ENCODE results near the gene MGRN1. TPM values are rescaled to one million over a fixed set of nuclear protein-coding genes. Genes with fewer than 3 reads are reported as not detected.

MGRN1 gene
- total and polyA plus RNA-seq, 2 donors (not counting 1 experiment from before 2014, with no cell fraction given), result 22.7 to 89.2 TPM

- peaks cover 10% of the 10 kb centered on the region for H3K27me3 Mint-ChIP-seq
- H3K79me2 ChIP-seq (ENCODE audit: control insufficient read depth, insufficient read depth, low read length), result no peaks in the 10 kb centered on the region
- no peak for TF ChIP-seq EZH2 (IDR thresholded peaks at IDR 0.05; ENCODE audit: borderline replicate concordance, insufficient read depth, low read depth, low read length, poor library complexity, severe bottlenecking)
- no peak for TF ChIP-seq CTCF (IDR thresholded peaks at IDR 0.05)
- peaks cover 0 to 13% (median 0%) of the 10 kb centered on the region in 4 experiments for H3K27me3 ChIP-seq (replicated peaks in 1 of 4; ENCODE audit: control extremely low read depth in 1 of 4, control insufficient read depth in 3 of 4, insufficient read depth in 4 of 4, low read length in 3 of 4)
- ChIA-PET CTCF (interaction anchor here (6.2 kb wide), 1 partner anchor 77 kb away, joined by 66 read pairs; no protein-coding TSS in a partner anchor), POLR2A (no interaction called here)
- no peak overlapping the region for H3K27ac Mint-ChIP-seq
- DNase-seq (no peak), ATAC-seq (ENCODE audit: low read depth) (no peak)
- intact Hi-C loops (cut with micrococcal nuclease), result no loop called here
- H3K4me1 Mint-ChIP-seq, result no peaks in the 10 kb centered on the region
- no peaks in the 10 kb centered on the region for H4K20me1 ChIP-seq (ENCODE audit: control insufficient read depth, insufficient read depth, low read length, poor library complexity, severe bottlenecking)
- no peak overlapping the region for H3K9ac ChIP-seq (ENCODE audit: low read length)
- 83% methylated on average over 3 of the region's 4 CpGs for WGBS (ENCODE audit: insufficient coverage)
- no peaks in the 10 kb centered on the region for H3K9me3 Mint-ChIP-seq (ENCODE audit: insufficient read depth)
- H3K36me3 ChIP-seq (replicated peaks in 1 of 2; ENCODE audit: control extremely low read depth in 1 of 2, control insufficient read depth in 1 of 2, extremely low read depth in 1 of 2, insufficient read depth in 2 of 2, low read length in 1 of 2), result no peaks in the 10 kb centered on the region
- peaks cover 0 to 6% of the 10 kb centered on the region in 2 donors for H3K4me1 ChIP-seq (ENCODE audit: control insufficient read depth in 2 of 2, insufficient read depth in 2 of 2, low read length in 2 of 2)
- no peak overlapping the region for H3K4me2 ChIP-seq (replicated peaks; ENCODE audit: low read depth, low read length, poor library complexity, severe bottlenecking)
- no peak overlapping the region for H3K27ac ChIP-seq (ENCODE audit: low read length in 2 of 2)
- H3K4me3 Mint-ChIP-seq, result no peak overlapping the region
- H3K4me3 ChIP-seq (ENCODE audit: control extremely low read depth in 1 of 5, extremely low read depth in 1 of 5, insufficient read depth in 1 of 5, low read depth in 2 of 5, low read length in 4 of 5), result no peak overlapping the region
- no peak overlapping the region for H2AFZ ChIP-seq (ENCODE audit: insufficient read depth, low read depth, low read length, poor library complexity, severe bottlenecking)
- peaks cover 0 to 7% (median 0%) of the 10 kb centered on the region in 3 donors for H3K9me3 ChIP-seq (ENCODE audit: control extremely low read depth in 1 of 3, control insufficient read depth in 2 of 3, insufficient read depth in 1 of 3, low read length in 2 of 3)
Measured at GRCh38 chr16:4583906-4584305, 40.7 kb upstream of the MGRN1 start.

- Histone ChIP-seq H3K4me1 (ENCODE audit: control insufficient read depth in 2 of 2, insufficient read depth in 2 of 2, low read length in 2 of 2) (peaks cover 0 to 6% of the 10 kb centered on the region in 2 donors), H4K20me1 (ENCODE audit: control insufficient read depth, insufficient read depth, low read length, poor library complexity, severe bottlenecking) (no peaks in the 10 kb centered on the region), H3K4me3 (ENCODE audit: control extremely low read depth in 1 of 5, extremely low read depth in 1 of 5, insufficient read depth in 1 of 5, low read depth in 2 of 5, low read length in 4 of 5) (no peak overlapping the region), H3K27ac (ENCODE audit: low read length in 2 of 2) (no peak overlapping the region), H3K79me2 (ENCODE audit: control insufficient read depth, insufficient read depth, low read length) (no peaks in the 10 kb centered on the region), H3K36me3 (replicated peaks in 1 of 2; ENCODE audit: control extremely low read depth in 1 of 2, control insufficient read depth in 1 of 2, extremely low read depth in 1 of 2, insufficient read depth in 2 of 2, low read length in 1 of 2) (no peaks in the 10 kb centered on the region), H3K27me3 (replicated peaks in 1 of 4; ENCODE audit: control extremely low read depth in 1 of 4, control insufficient read depth in 3 of 4, insufficient read depth in 4 of 4, low read length in 3 of 4) (peaks cover 0 to 13% (median 0%) of the 10 kb centered on the region in 4 experiments), H3K9me3 (ENCODE audit: control extremely low read depth in 1 of 3, control insufficient read depth in 2 of 3, insufficient read depth in 1 of 3, low read length in 2 of 3) (peaks cover 0 to 7% (median 0%) of the 10 kb centered on the region in 3 donors), H3K9ac (ENCODE audit: low read length) (no peak overlapping the region), H2AFZ (ENCODE audit: insufficient read depth, low read depth, low read length, poor library complexity, severe bottlenecking) (no peak overlapping the region), H3K4me2 (replicated peaks; ENCODE audit: low read depth, low read length, poor library complexity, severe bottlenecking) (no peak overlapping the region)
- intact Hi-C loops (cut with micrococcal nuclease), result no loop called here
- Mint-ChIP-seq H3K4me1 (no peaks in the 10 kb centered on the region), H3K4me3 (no peak overlapping the region), H3K9me3 (ENCODE audit: insufficient read depth) (no peaks in the 10 kb centered on the region), H3K27ac (no peak overlapping the region), H3K27me3 (peaks cover 11% of the 10 kb centered on the region)
- TF ChIP-seq CTCF (IDR thresholded peaks at IDR 0.05) (no peak), EZH2 (IDR thresholded peaks at IDR 0.05; ENCODE audit: borderline replicate concordance, insufficient read depth, low read depth, low read length, poor library complexity, severe bottlenecking) (no peak)
- CTCF ChIA-PET, result interaction anchor here (0.8 to 6.2 kb wide), 12 partner anchors 10 to 227 kb away, joined by 3 to 66 read pairs (median 4); partner anchors contain the start of genes C16orf96, HMOX2 and MGRN1
- DNase-seq (no peak), ATAC-seq (ENCODE audit: low read depth) (no peak)
- 75% methylated on average over 7 of the region's 7 CpGs for WGBS (ENCODE audit: insufficient coverage)
- POLR2A ChIA-PET, result no interaction called here
Measured at GRCh38 chr16:4586291-4586690, 38.3 kb upstream of the MGRN1 start.

Data from B cell (primary cell).